ENCODE results near the gene RBM48.
"Not testable (repeated sequence)": the region's sequence is repeated elsewhere in the genome, so short reads cannot be mapped to it uniquely, and the experiment has no call there.

RBM48 gene

DNA sequence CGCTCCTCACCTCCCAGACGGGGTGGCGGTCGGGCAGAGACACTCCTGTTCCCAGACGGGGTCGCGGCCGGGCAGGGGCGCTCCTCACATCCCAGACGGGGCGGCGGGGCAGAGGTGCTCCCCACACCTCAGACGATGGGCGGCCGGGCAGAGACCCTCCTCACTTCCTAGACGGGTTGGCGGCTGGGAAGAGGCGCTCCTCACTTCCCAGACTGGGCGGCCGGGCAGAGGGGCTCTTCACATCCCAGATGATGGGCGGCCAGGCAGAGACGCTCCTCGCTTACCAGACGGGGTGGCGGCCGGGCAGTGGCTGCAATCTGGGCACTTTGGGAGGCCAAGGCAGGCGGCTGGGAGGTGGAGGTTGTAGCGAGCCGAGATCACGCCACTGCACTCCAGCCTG, 16.5 kb downstream of the RBM48 start:
- not testable (repeated sequence) for DNase-seq (ENCODE audit: low spot score)

DNA sequence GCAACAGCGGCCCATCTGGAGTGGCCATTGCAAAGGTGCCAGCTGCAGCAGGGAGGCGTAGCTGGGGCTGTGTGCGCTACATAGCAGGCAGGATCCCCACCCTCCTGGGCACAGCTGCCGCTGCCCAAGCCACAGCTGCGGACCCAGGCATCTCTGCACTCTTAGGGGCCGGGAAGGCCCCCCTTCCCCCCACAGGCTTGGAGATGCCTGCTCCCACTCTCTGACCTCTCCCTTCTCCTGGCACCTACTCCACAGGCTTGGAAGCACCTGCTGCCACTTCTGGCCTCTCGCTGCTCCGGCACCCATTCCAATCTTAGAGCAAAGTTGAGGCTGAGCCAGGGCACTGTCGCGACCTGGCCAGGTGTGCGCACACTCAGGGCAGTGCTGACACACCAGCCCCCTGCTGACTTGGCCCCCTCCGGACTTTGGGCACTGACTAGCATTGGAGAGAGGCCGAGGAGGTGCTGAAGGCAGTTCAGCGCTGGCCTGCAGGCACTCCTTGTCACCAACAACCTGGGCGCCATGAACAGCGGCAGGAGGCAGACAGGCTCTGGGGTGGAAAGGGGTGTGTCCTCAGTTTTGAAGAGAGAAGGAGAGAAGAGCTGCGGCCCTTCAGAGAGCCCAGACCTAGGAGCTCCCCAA, 18.4 kb downstream of the RBM48 start:
- DNase-seq (ENCODE audit: low spot score) = no peak

DNA sequence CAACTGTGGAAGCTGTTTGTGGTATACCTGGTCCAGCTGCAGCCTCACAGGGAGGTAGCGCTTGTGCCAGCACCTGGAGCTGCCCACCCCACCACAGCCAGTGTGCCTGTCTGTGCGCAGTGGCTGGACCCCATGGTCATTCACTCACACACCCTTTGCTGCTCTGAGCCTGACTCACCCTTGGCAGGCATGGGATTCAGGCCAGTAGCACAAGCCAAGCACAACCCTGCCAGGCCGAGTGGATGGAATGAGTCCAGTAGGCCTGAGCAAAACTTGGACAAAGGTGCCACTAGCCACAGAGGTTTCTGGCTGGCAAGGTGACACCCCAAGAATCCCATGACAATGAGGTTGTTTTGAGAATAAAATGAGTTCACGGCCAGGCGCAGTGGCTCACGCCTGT, 19.0 kb downstream of the RBM48 start:
- DNase-seq (ENCODE audit: low spot score) = no peak

DNA sequence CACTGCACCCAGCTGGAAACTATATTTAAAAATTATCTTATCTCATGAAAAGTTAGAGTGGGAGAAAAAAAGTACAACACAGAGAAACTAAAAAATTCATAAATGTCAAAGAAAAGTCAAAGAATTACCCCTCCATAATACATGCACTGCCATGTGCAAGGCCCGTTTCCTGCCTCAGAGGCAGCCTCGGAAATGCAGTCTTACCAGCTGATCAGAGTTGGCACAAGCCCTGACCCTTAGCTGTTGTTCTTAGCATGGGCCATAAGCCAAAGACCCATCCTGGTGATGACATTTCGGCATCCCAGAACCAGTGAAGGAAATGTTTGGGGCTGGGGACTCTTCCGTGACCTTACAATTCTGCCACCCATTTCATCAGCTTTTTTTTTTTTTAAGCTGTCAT, 21.6 kb downstream of the RBM48 start:
- DNase-seq (ENCODE audit: low spot score) = no peak

DNA sequence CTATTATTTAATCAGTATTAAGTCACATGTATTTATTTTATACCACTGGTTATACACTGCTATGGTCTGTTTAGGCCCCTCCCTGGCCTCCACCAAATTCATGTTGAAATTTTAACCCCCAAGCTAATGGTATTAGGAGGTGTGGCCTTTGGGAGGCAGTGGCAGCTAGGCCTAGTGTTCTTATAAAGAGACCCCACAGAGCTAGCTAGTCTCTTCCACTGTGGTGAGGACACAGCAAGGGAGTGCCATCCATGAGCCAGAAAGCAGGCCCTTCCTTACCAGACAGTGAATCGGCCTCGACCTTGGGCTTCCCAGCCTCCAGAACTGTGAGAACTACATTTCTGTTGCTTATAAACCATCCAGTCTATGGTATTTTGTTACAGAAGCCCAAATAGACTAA, 28.7 kb downstream of the RBM48 start:
- no peak for DNase-seq (ENCODE audit: low spot score)

DNA sequence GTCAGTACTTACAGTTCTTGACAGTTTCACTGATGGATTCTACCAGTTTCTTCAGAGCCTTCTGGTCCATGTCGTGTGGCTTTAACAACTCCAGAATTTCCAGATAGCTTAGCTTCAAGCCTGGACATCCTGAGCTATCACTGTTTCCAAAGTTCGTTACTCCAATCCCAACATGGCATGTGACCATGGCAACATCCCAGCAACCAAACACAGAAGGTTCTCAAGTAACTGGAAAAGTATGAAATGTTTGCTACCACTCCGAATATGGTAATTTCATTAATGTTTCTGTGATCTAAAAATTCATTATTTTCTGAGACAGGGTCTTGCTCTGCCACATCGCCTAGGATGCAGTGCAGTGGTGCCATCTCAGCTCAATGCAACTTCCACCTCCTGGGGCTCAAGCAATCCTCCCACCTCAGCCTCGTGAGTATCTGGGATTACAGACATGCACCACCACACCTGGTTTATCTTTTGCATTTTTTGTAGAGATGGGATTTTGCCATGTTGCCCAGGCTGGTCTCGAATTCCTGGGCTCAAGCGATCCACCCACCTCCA, 29.3 kb downstream of the RBM48 start:
- DNase-seq (ENCODE audit: low spot score) = no peak

DNA sequence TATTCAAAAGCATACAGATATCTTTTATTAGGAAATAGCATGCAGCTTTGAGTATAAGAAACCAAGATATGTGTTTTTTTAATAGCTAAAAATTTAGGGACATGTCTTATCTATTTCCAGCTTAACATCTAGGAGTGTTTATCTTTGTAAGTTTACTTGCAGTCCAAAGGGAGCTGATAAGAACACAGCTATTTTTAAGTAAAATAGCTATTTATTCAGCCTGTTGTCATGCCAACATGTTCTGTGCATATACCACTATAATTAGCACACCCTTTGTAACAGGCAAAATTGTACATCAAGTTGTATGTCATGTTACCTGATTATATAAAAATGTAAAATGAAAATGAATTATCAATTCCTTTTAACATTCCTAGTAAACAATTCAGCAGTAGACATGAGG, 32.0 kb downstream of the RBM48 start:
- DNase-seq (ENCODE audit: low spot score) = no peak

DNA sequence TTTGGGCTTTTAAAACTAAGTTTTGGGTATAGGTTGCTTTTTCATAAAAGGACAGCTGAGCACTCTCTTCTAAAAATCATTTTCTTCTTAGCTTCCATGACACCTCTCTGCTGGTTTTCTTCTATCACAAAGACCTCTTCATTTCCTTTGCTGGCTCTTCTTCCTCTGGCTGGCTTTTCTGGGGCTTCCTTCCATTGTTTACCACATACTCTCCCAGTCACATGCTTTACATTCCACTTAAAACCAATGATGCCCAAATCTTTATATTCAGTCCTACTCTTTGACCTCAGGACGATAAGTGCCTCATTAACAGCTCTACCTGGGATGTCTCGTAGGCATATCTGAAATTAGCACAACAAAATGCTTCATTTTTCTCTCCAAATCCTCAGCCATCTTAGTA, 34.8 kb downstream of the RBM48 start:
- no peak for DNase-seq (ENCODE audit: low spot score)

DNA sequence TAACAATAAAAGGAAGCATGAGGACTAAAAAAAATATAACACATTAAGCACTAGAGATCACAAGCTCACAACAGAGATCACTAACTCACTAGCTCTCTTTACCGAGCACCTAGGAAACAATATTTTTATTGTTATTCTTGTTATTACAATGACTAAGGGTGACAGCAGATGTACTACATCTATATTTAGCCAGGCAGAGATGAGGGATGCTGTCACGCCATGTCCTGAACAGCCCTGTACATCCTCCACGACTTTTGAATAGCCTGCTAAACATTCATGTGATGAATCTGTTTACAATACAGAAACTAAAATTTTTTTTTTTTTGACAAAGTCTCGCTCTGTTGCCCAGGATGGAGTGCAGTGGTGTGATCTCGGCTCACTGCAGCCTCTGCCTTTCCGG, 38.9 kb downstream of the RBM48 start:
- DNase-seq (ENCODE audit: low spot score) = no peak

DNA sequence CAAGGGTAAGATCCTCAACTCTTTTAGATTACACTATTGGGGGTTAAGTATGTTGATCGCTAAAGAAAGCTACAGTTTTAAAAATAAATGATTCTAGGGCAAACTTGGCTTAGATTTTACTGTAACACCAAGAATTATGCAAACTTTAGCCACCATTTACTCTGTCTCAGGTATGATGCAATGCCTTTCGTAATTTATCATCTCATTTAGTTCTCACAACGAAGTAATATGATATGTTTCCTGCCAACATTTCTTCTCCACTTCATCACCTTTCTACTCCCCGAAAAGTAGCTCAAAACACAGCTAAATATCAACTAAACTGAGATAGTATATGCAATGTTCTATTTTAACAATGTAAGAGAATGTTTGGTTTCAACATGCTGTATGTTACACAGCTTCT, 40.5 kb downstream of the RBM48 start:
- no peak for DNase-seq (ENCODE audit: low spot score)

DNA sequence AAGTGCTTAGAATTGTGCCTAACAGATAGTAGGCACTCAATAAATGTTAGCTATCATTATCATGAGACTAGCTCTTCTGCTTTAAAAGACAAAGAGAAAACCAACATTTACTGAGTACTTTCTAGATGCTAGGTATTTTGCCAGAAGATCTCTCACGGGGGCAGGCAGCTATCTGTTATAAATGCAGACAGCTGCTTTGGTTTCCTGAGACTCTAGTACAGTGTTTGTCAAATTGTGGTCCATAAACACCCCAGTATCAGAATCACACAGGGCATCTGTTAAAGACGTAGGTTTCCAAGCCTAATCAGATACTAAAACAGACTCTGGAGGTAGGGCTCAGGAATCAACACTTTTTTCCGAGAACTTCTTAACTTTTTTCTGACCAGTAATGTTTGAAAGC, 47.7 kb downstream of the RBM48 start:
- no peak for DNase-seq (ENCODE audit: low spot score)

DNA sequence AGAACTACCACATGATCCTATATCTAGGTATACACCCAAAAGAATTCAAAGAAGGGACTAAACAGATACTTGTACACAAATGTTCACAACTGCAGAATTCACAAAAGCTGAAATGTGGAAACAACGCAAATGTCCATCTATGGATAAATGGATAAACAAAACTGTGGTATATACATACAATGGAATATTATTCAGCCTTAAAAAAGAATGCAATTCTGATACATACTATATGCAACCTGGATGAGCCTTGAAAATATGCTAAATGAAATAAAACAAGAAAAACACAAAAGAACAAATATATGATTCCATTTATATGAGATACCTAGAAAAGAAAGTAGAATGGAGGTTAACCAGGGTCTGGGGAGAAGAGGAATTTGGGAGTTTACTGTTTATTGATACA, 54.4 kb downstream of the RBM48 start:
- DNase-seq (ENCODE audit: low spot score) = no peak

DNA sequence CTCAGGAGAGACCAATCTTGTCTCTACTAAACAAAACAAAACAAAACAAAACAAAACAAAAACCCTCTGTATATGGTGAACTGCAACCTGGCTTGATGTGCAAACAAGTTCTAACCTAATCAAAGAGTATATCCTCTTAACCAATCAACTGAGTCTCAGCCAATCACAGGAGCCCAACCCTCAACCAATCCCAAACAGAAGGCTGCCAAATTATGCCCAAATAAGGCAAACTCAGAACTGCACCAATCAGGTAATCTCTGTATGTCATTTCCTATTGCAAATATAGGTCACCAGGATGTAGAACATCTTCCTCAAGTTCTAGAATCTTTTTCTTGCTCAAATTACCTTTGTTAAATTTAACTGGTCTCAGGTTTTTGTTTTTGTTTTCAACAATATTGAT, 56.4 kb downstream of the RBM48 start:
- no peak for DNase-seq (ENCODE audit: low spot score)

DNA sequence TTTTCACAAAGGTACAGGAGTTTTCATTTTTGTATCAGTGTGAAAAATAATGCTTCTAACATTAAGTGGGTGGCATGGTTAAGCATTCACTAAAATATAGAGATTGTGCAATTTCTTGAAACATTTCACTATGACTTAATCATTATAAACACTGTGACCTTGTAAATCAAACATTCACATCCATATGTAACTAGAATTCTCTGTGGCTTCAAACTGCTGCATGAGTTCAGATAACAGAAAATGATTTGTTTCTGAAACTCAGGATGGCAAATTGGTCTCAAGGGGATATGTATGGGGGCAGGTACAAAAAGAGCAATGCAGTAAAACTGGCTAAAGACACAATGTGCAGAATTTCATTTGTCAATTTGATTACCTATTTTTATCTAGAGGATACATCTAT, 57.8 kb downstream of the RBM48 start:
- no peak for DNase-seq (ENCODE audit: low spot score)

DNA sequence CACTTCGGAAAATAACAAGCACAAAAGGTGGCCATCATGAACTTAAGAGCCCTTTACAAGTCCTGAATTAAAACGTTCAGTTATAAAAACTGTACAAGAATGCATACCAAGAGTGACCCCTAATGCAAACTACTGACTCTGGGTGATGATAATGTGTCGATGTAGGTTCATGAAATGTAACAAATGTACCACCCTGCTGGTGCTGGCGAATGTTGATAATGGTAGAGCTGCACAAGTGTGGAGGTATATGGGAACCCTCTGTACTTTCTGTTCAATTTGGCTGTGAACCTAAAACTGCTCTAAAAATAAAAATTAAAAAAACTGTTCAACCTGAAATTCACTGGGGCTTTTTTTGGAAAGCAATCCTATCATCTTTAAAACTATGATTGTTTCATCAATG, 58.2 kb downstream of the RBM48 start:
- no peak for DNase-seq (ENCODE audit: low spot score)

Data from putamen (tissue), 1 donor.